ENCODE measurements around the gene GYPA.
"Not testable (repeated sequence)": the region's sequence is repeated elsewhere in the genome, so short reads cannot be mapped to it uniquely, and the experiment has no call there.

GYPA gene

GRCh38 chr4:144128709-144129320 lies 11.7 kb downstream of the GYPA start:
- not testable (repeated sequence) for DNase-seq (ENCODE audit: low read depth)

GRCh38 chr4:144125109-144125508 lies 15.4 kb downstream of the GYPA start:
- DNase-seq (ENCODE audit: low read depth) = not testable (repeated sequence)

- not testable (repeated sequence) for DNase-seq (ENCODE audit: low read depth)
Measured at GRCh38 chr4:144123982-144124635, 16.4 kb downstream of the GYPA start.

- DNase-seq (ENCODE audit: low read depth) = not testable (repeated sequence)
Measured at GRCh38 chr4:144123269-144123668, 17.2 kb downstream of the GYPA start.

- not testable (repeated sequence) for DNase-seq (ENCODE audit: low read depth)
Measured at GRCh38 chr4:144119752-144120151, 20.8 kb downstream of the GYPA start.

GRCh38 chr4:144115519-144115918 lies 25.0 kb downstream of the GYPA start:
- DNase-seq (ENCODE audit: low read depth) = no peak

GRCh38 chr4:144113546-144113945 lies 27.0 kb downstream of the GYPA start:
- no peak for DNase-seq (ENCODE audit: low read depth)

- DNase-seq (ENCODE audit: low read depth) = no peak
Measured at GRCh38 chr4:144104509-144105130, 35.9 kb downstream of the GYPA start.

GRCh38 chr4:144097776-144098175 lies 42.7 kb downstream of the GYPA start:
- not testable (repeated sequence) for DNase-seq (ENCODE audit: low read depth)

- DNase-seq (ENCODE audit: low read depth) = not testable (repeated sequence)
Measured at GRCh38 chr4:144093995-144094394, 46.5 kb downstream of the GYPA start.

GRCh38 chr4:144091181-144091580 lies 49.3 kb downstream of the GYPA start:
- not testable (repeated sequence) for DNase-seq (ENCODE audit: low read depth)

GRCh38 chr4:144090744-144091143 lies 49.8 kb downstream of the GYPA start:
- no peak for DNase-seq (ENCODE audit: low read depth)

GRCh38 chr4:144082053-144082452 lies 58.5 kb downstream of the GYPA start:
- DNase-seq (ENCODE audit: low read depth) = not testable (repeated sequence)

- not testable (repeated sequence) for DNase-seq (ENCODE audit: low read depth)
Measured at GRCh38 chr4:144080135-144080534, 60.4 kb downstream of the GYPA start.

GRCh38 chr4:144078746-144079145 lies 61.8 kb downstream of the GYPA start:
- not testable (repeated sequence) for DNase-seq (ENCODE audit: low read depth)

- DNase-seq (ENCODE audit: low read depth) = not testable (repeated sequence)
Measured at GRCh38 chr4:144061556-144061955, 79.0 kb downstream of the GYPA start.

GRCh38 chr4:144060234-144060859 lies 80.2 kb downstream of the GYPA start:
- DNase-seq (ENCODE audit: low read depth) = not testable (repeated sequence)

Data from fibroblast of gingiva (primary cell).